Trophoblast cell (in vitro differentiated cells and primary cell): ENCODE results near the gene TNFRSF12A.

Source experiments
- DNase-seq, 2 donors: peaks; one replicate each; pipeline ENCODE4 v3.0.0-alpha.2; 2016
- H2AFZ ChIP-seq: 2 replicates; pipeline ENCODE4 v1.6.1; 2013; ENCODE audit warnings: low read length, moderate library complexity, mild to moderate bottlenecking; ENCODE audit not compliant: insufficient read depth, poor library complexity
- H2AK5ac ChIP-seq: 2 replicates; pipeline ENCODE4 v1.6.1; 2013; ENCODE audit warnings: mild to moderate bottlenecking, low read length
- H2BK120ac ChIP-seq: 2 replicates; pipeline ENCODE4 v1.6.1; 2013; ENCODE audit warnings: low read length, mild to moderate bottlenecking, moderate library complexity; ENCODE audit not compliant: insufficient read depth, poor library complexity
- H2BK12ac ChIP-seq: 2 replicates; pipeline ENCODE4 v1.6.1; 2013; ENCODE audit warnings: mild to moderate bottlenecking, low read length, moderate library complexity
- H2BK5ac ChIP-seq: 2 replicates; pipeline ENCODE4 v1.6.1; 2013; ENCODE audit warnings: low read length, low read depth, moderate library complexity, mild to moderate bottlenecking; ENCODE audit not compliant: poor library complexity
- H3K14ac ChIP-seq: 2 replicates; pipeline ENCODE4 v1.6.1; 2013; ENCODE audit warnings: mild to moderate bottlenecking, low read length
- H3K18ac ChIP-seq: 2 replicates; pipeline ENCODE4 v1.6.1; 2013; ENCODE audit warnings: mild to moderate bottlenecking, low read length
- H3K23ac ChIP-seq: 2 replicates; pipeline ENCODE4 v1.6.1; 2013; ENCODE audit warnings: low read length
- H3K27ac ChIP-seq: 2 replicates; pipeline ENCODE4 v1.5.1; 2013; ENCODE audit warnings: low read depth, mild to moderate bottlenecking, inconsistent platforms, low read length, moderate library complexity
- H3K27me3 ChIP-seq: 2 replicates; pipeline ENCODE4 v1.6.1; 2013; ENCODE audit warnings: inconsistent platforms, mild to moderate bottlenecking, low read length, moderate library complexity; ENCODE audit not compliant: insufficient read depth
- H3K36me3 ChIP-seq, 2 experiments: 1 replicate in 1 of 2; 2 replicates in 1 of 2; pipeline ENCODE4 v1.6.1; 2013; ENCODE audit warnings: low read length in 2 of 2, mild to moderate bottlenecking in 2 of 2, moderate library complexity in 1 of 2; ENCODE audit not compliant: insufficient read depth in 2 of 2, control insufficient read depth in 1 of 2
- H3K4ac ChIP-seq: 2 replicates; pipeline ENCODE4 v1.6.1; 2013; ENCODE audit warnings: low read depth, mild to moderate bottlenecking, low read length, moderate library complexity
- H3K4me1 ChIP-seq, 2 experiments: 1 replicate in 1 of 2; 2 replicates in 1 of 2; pipeline ENCODE4 v1.6.1; 2013; ENCODE audit warnings: low read length in 2 of 2, mild to moderate bottlenecking in 2 of 2, moderate library complexity in 1 of 2; ENCODE audit not compliant: insufficient read depth in 2 of 2, control insufficient read depth in 1 of 2
- H3K4me2 ChIP-seq: 2 replicates; pipeline ENCODE4 v1.6.1; 2013; ENCODE audit warnings: inconsistent platforms, mild to moderate bottlenecking, low read length, moderate library complexity
- H3K4me3 ChIP-seq: 2 replicates; pipeline ENCODE4 v1.5.1; 2013; ENCODE audit warnings: mild to moderate bottlenecking, low read depth, low read length, inconsistent platforms
- H3K79me1 ChIP-seq: one replicate; pipeline ENCODE4 v1.6.1; 2013; ENCODE audit warnings: low read length
- H3K79me2 ChIP-seq: 2 replicates; pipeline ENCODE4 v1.6.1; 2013; ENCODE audit warnings: low read length, mild to moderate bottlenecking; ENCODE audit not compliant: control insufficient read depth, insufficient read depth, poor library complexity
- H3K9ac ChIP-seq: 2 replicates; pipeline ENCODE4 v1.6.1; 2013; ENCODE audit warnings: mild to moderate bottlenecking, low read length
- H3K9me3 ChIP-seq: 2 replicates; pipeline ENCODE4 v1.6.1; 2013; ENCODE audit warnings: low read depth, mild to moderate bottlenecking, control low read depth, inconsistent platforms, low read length; ENCODE audit not compliant: insufficient read depth
- H4K12ac ChIP-seq: 2 replicates; pipeline ENCODE4 v1.6.1; 2013; ENCODE audit warnings: low read depth, mild to moderate bottlenecking, low read length, moderate library complexity
- H4K8ac ChIP-seq: 2 replicates; pipeline ENCODE4 v1.6.1; 2013; ENCODE audit warnings: low read depth, mild to moderate bottlenecking, low read length, moderate library complexity
- H4K91ac ChIP-seq: one replicate; pipeline ENCODE4 v1.6.1; 2013; ENCODE audit warnings: low read depth, mild to moderate bottlenecking, low read length, moderate library complexity
- WGBS: extraction: QIAGEN DNeasy Blood & Tissue Kit; methylation state at CpG from one replicate; pipeline ENCODE4 v1.1.7; 2013; ENCODE audit warnings: missing lambda C conversion rate; ENCODE audit not compliant: insufficient read length, insufficient coverage; ENCODE audit errors: extremely low coverage; 5-methylcytosine and 5-hydroxymethylcytosine counted together

The TNFRSF12A gene

GRCh38 chr16:3013491-3013951, 6.6 kb upstream of the TNFRSF12A start:
- peaks cover 3% of the 10 kb centered on the region for H3K9me3 ChIP-seq
- no peak for DNase-seq
- no peak overlapping the region for H2BK120ac ChIP-seq
- no peaks in the 10 kb centered on the region for H3K27me3 ChIP-seq
- peaks cover 38 to 60% of the 10 kb centered on the region in 2 experiments for H3K4me1 ChIP-seq
- H3K79me2 ChIP-seq = peaks cover 22% of the 10 kb centered on the region
- no peak overlapping the region for H4K91ac ChIP-seq
- H3K4me2 ChIP-seq = no peak overlapping the region
- WGBS = no CpG with 5 or more reads among the region's 27 CpGs
- H2BK12ac ChIP-seq = no peak overlapping the region
- H3K79me1 ChIP-seq = peaks cover 42% of the 10 kb centered on the region
- no peak overlapping the region for H3K4ac ChIP-seq
- H3K9ac ChIP-seq = no peak overlapping the region
- H2BK5ac ChIP-seq = no peak overlapping the region
- H3K4me3 ChIP-seq = peak overlapping the region; percentile 7
- no peak overlapping the region for H4K12ac ChIP-seq
- H3K14ac ChIP-seq = no peak overlapping the region
- H4K8ac ChIP-seq = no peak overlapping the region
- H2AK5ac ChIP-seq = no peak overlapping the region
- no peak overlapping the region for H2AFZ ChIP-seq
- no peak overlapping the region for H3K27ac ChIP-seq
- peaks cover 18 to 23% of the 10 kb centered on the region in 2 experiments for H3K36me3 ChIP-seq
- H3K23ac ChIP-seq = no peak overlapping the region
- H3K18ac ChIP-seq = peak overlapping the region; percentile 17

GRCh38 chr16:3013998-3014690, 6.0 kb upstream of the TNFRSF12A start:
- no peak overlapping the region for H3K23ac ChIP-seq
- peaks cover 34 to 56% of the 10 kb centered on the region in 2 experiments for H3K4me1 ChIP-seq
- no peak overlapping the region for H3K4me2 ChIP-seq
- no peak overlapping the region for H3K14ac ChIP-seq
- H3K79me1 ChIP-seq = peaks cover 36% of the 10 kb centered on the region
- H2AFZ ChIP-seq = no peak overlapping the region
- no peak overlapping the region for H4K12ac ChIP-seq
- no CpG with 5 or more reads among the region's 12 CpGs for WGBS
- peaks cover 22% of the 10 kb centered on the region for H3K79me2 ChIP-seq
- no peak overlapping the region for H4K91ac ChIP-seq
- H3K27ac ChIP-seq = no peak overlapping the region
- DNase-seq = no peak
- H3K27me3 ChIP-seq = no peaks in the 10 kb centered on the region
- H2AK5ac ChIP-seq = no peak overlapping the region
- peaks cover 18 to 23% of the 10 kb centered on the region in 2 experiments for H3K36me3 ChIP-seq
- H3K9ac ChIP-seq = no peak overlapping the region
- no peak overlapping the region for H3K4ac ChIP-seq
- peak overlapping the region; percentile 9 for H2BK12ac ChIP-seq
- H3K18ac ChIP-seq = peak overlapping the region; percentile 17
- no peak overlapping the region for H2BK120ac ChIP-seq
- no peak overlapping the region for H3K4me3 ChIP-seq
- no peak overlapping the region for H2BK5ac ChIP-seq
- H3K9me3 ChIP-seq = peaks cover 3% of the 10 kb centered on the region
- no peak overlapping the region for H4K8ac ChIP-seq

- Histone ChIP-seq H4K8ac (no peak overlapping the region), H3K27me3 (no peaks in the 10 kb centered on the region), H3K79me1 (peaks cover 32% of the 10 kb centered on the region), H2AFZ (no peak overlapping the region), H4K91ac (no peak overlapping the region), H3K18ac (no peak overlapping the region), H3K4me1 (peaks cover 36 to 58% of the 10 kb centered on the region in 2 experiments), H3K23ac (no peak overlapping the region), H3K4me3 (no peak overlapping the region), H3K14ac (no peak overlapping the region), H2AK5ac (no peak overlapping the region), H3K9ac (no peak overlapping the region), H2BK5ac (no peak overlapping the region), H3K4me2 (no peak overlapping the region), H3K27ac (no peak overlapping the region), H4K12ac (no peak overlapping the region), H3K4ac (peak overlapping the region; percentile 9), H3K9me3 (peaks cover 3% of the 10 kb centered on the region), H2BK12ac (no peak overlapping the region), H3K79me2 (peaks cover 22% of the 10 kb centered on the region), H3K36me3 (peaks cover 18 to 23% of the 10 kb centered on the region in 2 experiments), H2BK120ac (no peak overlapping the region)
- no CpG with 5 or more reads among the region's 6 CpGs for WGBS
- DNase-seq = no peak
Observed at GRCh38 chr16:3014971-3015370, 5.2 kb upstream of the TNFRSF12A start.

GRCh38 chr16:3015865-3016521, 4.2 kb upstream of the TNFRSF12A start:
- no peak overlapping the region for H3K23ac ChIP-seq
- no peak overlapping the region for H2BK120ac ChIP-seq
- H3K4me3 ChIP-seq = no peak overlapping the region
- H2BK5ac ChIP-seq = no peak overlapping the region
- no peak overlapping the region for H4K91ac ChIP-seq
- H3K36me3 ChIP-seq = peaks cover 18 to 23% of the 10 kb centered on the region in 2 experiments
- no peak overlapping the region for H3K18ac ChIP-seq
- no CpG with 5 or more reads among the region's 13 CpGs for WGBS
- peaks cover 30% of the 10 kb centered on the region for H3K79me1 ChIP-seq
- no peak overlapping the region for H4K8ac ChIP-seq
- no peak overlapping the region for H2BK12ac ChIP-seq
- no peak overlapping the region for H3K9ac ChIP-seq
- H2AK5ac ChIP-seq = no peak overlapping the region
- peak overlapping the region; percentile 0 for H3K4ac ChIP-seq
- H3K27me3 ChIP-seq = no peaks in the 10 kb centered on the region
- no peak for DNase-seq
- H3K14ac ChIP-seq = no peak overlapping the region
- H3K79me2 ChIP-seq = peaks cover 25% of the 10 kb centered on the region
- peaks cover 3% of the 10 kb centered on the region for H3K9me3 ChIP-seq
- H3K4me2 ChIP-seq = peak overlapping the region; percentile 27
- H4K12ac ChIP-seq = no peak overlapping the region
- peaks cover 32 to 50% of the 10 kb centered on the region in 2 experiments for H3K4me1 ChIP-seq
- no peak overlapping the region for H3K27ac ChIP-seq
- no peak overlapping the region for H2AFZ ChIP-seq
